ENCODE measurements around the gene HOXD10.

HOXD10 gene

DNA sequence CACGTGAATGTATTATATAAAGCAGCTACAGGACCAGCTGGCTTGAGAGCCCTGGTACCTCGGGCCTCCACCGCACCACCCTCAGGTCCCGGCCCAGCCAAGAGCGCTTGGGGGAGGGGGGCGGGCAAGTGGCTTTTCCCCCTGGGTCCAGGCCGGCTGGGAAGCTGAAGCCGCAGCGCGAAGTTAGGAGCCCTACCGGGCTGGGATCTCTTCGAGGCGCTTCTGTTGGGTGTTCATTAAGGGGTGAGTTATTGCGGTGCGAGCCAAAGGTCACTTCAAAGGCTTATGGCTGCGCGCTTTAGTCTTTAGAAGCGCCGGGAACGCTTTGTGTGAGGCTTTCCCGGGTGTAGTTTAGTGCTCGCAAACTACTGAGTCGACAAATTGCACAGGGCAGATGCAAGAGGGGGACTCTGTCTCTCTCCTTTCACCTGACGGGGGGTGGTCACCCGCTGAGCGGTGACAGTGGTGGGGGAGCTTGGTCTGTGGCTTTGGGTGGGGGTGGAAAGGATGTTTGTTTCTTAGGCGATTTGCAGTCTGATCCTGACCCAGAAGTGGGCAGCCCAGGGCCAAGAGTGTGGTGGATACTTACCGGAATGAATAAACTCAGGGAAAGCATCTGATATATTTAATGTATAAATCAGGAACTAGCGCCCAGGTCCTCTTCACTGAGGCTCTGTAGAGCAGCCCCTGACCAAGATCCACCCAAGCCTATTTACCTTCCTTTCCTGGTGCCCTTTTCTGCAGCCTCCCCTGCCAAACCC, 46.5 kb downstream of the HOXD10 start:
- no peak for TF ChIP-seq CTCF (IDR thresholded peaks at IDR 0.05; ENCODE audit: insufficient read depth, low read depth, low read length, missing control alignments)
- DNase-seq (ENCODE audit: low read depth), result no peak
- H3K4me3 ChIP-seq (ENCODE audit: low read length), result no peak overlapping the region

- TF ChIP-seq CTCF (IDR thresholded peaks at IDR 0.05; ENCODE audit: insufficient read depth, low read depth, low read length, missing control alignments), result no peak
- no peak overlapping the region for H3K4me3 ChIP-seq (ENCODE audit: low read length)
- DNase-seq (ENCODE audit: low read depth), result no peak
Measured at GRCh38 chr2:176163672-176164056, 47.1 kb downstream of the HOXD10 start.

DNA sequence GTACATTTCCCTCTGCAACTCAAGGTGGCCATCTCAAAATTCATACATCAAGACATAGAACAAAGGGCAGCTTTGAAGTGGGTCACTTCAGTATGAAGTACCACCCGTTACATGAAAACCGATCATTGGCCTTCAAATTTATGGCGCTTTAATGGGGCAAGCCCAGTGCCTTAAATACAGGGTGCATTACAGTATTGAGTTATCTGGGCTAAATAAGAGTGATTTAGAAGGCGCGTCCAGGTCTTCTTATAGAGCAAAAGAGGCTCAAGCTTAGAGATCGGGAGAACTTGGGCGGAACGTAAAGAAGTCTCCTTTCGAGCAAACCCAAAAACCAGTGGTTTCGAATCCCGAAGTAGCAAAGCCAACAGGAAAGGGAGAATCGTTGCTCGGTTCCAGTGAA, 47.6 kb downstream of the HOXD10 start:
- no peak overlapping the region for H3K4me3 ChIP-seq (ENCODE audit: low read length)

GRCh38 chr2:176164611-176165369, 48.2 kb downstream of the HOXD10 start:
- TF ChIP-seq CTCF (IDR thresholded peaks at IDR 0.05; ENCODE audit: insufficient read depth, low read depth, low read length, missing control alignments), result no peak
- no peak overlapping the region for H3K4me3 ChIP-seq (ENCODE audit: low read length)
- no peak for DNase-seq (ENCODE audit: low read depth)

More for the DNA sequence above, 47.6 kb downstream of the HOXD10 start:
- TF ChIP-seq CTCF (IDR thresholded peaks at IDR 0.05; ENCODE audit: insufficient read depth, low read depth, low read length, missing control alignments), result no peak
- no peak for DNase-seq (ENCODE audit: low read depth)

GRCh38 chr2:176165370-176166050, 48.9 kb downstream of the HOXD10 start:
- H3K4me3 ChIP-seq (ENCODE audit: low read length), result no peak overlapping the region
- TF ChIP-seq CTCF (IDR thresholded peaks at IDR 0.05; ENCODE audit: insufficient read depth, low read depth, low read length, missing control alignments), result no peak
- DNase-seq (ENCODE audit: low read depth), result no peak

DNA sequence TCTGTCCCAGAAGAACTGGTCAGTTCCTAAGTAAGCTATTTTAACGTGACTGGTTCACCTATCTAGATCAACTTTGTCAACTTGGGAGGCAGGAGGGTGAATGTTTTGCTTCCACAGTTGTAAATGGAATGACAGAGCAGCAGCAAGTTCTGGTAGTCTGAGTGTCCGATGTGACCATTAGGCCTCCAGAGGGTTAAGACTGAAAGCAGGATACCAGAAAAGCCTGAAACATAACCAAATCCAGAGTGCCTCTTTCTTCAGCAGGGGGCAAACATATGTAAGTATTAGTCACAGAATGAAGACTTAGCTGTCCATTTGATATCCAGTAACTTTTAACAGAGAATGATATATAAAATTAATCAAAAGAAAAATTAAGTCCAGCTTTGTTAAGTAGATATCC, 49.7 kb downstream of the HOXD10 start:
- no peak for DNase-seq (ENCODE audit: low read depth)
- no peak for TF ChIP-seq CTCF (IDR thresholded peaks at IDR 0.05; ENCODE audit: insufficient read depth, low read depth, low read length, missing control alignments)
- H3K4me3 ChIP-seq (ENCODE audit: low read length), result no peak overlapping the region

Measured in epithelial cell of esophagus (primary cell).